Suprapubic skin (tissue), 3 donors: ENCODE data around the gene STUM.

Experiments used
- POLR2A ChIP-seq, 2 donors: fragments of 450-650 bp; IDR thresholded peaks; one replicate each; pipeline ENCODE4 v1.6.1; 2017; ENCODE audit warnings: antibody characterized with exemption in 2 of 2, mild to moderate bottlenecking in 2 of 2, moderate library complexity in 2 of 2
- TF ChIP-seq, protein P1 (sequence below), 2 donors: fragments of 200-600 bp in 1 of 2; fragments of 450-650 bp in 1 of 2; sonication (generic) in 1 of 2; IDR thresholded peaks; one replicate each; pipeline ENCODE4 v1.5.1; 2016 to 2019; ENCODE audit warnings: antibody characterized with exemption in 2 of 2, mild to moderate bottlenecking in 1 of 2, moderate library complexity in 1 of 2

DNA sequence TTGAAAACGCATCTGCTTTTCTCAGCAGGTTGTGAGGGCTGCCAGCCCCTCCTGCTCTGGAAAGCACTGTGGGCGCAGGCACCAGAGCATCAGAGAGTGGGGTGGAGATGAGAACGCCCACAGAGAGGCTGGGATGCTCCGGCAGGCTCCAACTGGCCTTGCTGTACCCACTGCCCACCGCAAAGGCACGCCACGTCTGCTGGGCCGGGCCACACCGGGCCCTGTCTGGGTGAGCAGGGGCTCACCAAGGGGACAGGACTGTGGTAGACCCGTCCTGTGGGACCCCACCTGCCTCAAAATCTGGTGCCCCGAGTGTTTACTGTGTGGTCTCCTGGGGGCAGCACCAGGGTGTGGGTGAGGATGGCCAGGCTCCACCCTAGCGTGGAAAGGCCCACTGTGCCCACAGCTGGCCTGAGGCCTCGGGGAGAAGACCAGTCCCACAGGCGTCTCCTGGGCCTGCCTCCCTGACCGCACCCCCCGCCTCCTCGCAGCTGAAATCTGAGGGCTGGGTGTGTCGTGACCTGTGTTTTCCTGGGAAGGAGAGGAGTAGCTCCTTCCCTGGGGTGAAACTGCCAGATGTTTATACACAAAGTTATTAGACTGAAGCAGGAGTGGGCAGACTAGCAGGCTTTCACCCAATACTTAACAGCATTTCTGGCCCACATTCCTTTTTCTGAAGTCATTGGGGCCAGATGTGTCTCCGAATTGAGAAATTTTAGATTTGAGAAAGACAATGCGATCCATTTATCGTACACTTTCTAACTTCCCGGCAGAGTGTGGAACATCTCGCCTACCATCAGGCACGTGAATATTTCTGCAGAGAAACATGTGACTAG lies 53.8 kb downstream of the STUM start:
- TF ChIP-seq POLR2A (IDR thresholded peaks at IDR 0.05) = no peak
- TF ChIP-seq, protein P1, sequence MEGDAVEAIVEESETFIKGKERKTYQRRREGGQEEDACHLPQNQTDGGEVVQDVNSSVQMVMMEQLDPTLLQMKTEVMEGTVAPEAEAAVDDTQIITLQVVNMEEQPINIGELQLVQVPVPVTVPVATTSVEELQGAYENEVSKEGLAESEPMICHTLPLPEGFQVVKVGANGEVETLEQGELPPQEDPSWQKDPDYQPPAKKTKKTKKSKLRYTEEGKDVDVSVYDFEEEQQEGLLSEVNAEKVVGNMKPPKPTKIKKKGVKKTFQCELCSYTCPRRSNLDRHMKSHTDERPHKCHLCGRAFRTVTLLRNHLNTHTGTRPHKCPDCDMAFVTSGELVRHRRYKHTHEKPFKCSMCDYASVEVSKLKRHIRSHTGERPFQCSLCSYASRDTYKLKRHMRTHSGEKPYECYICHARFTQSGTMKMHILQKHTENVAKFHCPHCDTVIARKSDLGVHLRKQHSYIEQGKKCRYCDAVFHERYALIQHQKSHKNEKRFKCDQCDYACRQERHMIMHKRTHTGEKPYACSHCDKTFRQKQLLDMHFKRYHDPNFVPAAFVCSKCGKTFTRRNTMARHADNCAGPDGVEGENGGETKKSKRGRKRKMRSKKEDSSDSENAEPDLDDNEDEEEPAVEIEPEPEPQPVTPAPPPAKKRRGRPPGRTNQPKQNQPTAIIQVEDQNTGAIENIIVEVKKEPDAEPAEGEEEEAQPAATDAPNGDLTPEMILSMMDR (IDR thresholded peaks at IDR 0.05) = no peak
